ENCODE measurements around the gene C1QL4.

- TF ChIP-seq CTCF (conservative IDR thresholded peaks at IDR 0.05 in 1 of 2, IDR thresholded peaks at IDR 0.05 in 1 of 2; ENCODE audit: extremely low read depth in 1 of 2, insufficient read depth in 1 of 2, low read depth in 1 of 2, low read length in 2 of 2): no peak
- TF ChIP-seq EZH2 (IDR thresholded peaks at IDR 0.05; ENCODE audit: borderline replicate concordance, low read length): no peak
Measured at GRCh38 chr12:49322367-49322707, 14.7 kb downstream of the C1QL4 start.
